Islet precursor cell (in vitro differentiated cells): Measurements from ENCODE around the gene RFC4.

Experiments
- DNase-seq: peaks from one replicate; pipeline ENCODE4 v3.0.0-alpha.2; 2018

The RFC4 gene

GRCh38 chr3:186742618-186743380, 63.5 kb downstream of the RFC4 start:
- DNase-seq, result no peak
